ENCODE results near the gene ITGA8. TPM values are rescaled to one million over a fixed set of nuclear protein-coding genes. Genes with fewer than 3 reads are reported as not detected.

The ITGA8 gene
- total RNA-seq, 1 experiment from 2014 or later, result not detected

DNA sequence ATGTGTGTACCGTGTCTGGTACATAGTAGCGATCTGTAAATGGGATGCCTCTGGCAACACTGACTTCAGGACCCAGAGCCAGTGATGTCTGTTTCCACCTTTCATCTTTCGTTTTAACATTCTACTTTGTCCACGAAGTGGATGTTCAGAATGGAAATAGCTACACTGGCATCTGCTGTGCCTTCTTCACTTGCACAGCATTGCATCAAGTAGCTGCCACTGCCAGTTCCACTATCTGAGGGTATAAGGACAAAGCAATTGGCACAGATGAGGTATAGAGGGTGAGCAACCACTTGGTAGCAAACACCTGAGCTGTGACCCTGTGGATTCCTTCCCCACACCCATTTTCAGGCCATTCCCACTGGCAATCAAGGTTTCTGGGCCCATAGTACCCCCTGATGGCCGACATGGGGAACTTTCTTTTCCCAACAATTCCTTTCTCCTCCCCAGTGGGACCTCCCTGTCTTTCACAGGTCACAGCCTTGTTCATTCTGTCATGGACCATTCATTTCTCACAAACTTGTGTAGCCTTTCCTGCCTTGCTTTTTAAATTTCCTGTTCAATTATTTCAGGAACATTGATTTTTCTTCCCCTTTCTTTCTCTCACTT, 4.0 kb downstream of the ITGA8 start:
- Histone ChIP-seq H3K9me3 (no peaks in the 10 kb centered on the region), H3K4me3 (ENCODE audit: low read depth, low read length) (no peak overlapping the region), H3K36me3 (ENCODE audit: control insufficient read depth, insufficient read depth, low read length) (no peaks in the 10 kb centered on the region), H3K27me3 (replicated peaks; ENCODE audit: control insufficient read depth, insufficient read depth, low read length) (no peaks in the 10 kb centered on the region), H3K4me1 (no peaks in the 10 kb centered on the region)
- H3K4me1 Mint-ChIP-seq (ENCODE audit: low read depth, unreplicated experiment), result no peaks in the 10 kb centered on the region
- DNase-seq, result peak in 1 of 2 experiments; percentile 32
- BruUV-seq (replicated peaks), result no TSS peak
- intact Hi-C loops (cut with micrococcal nuclease; ENCODE audit: unreplicated experiment), result no loop called here
- H3K27ac Mint-ChIP-seq (ENCODE audit: unreplicated experiment), result no peak overlapping the region
- peaks cover 21% of the 10 kb centered on the region for H3K27me3 Mint-ChIP-seq (ENCODE audit: insufficient read depth, unreplicated experiment)
- no peaks in the 10 kb centered on the region for H3K9me3 Mint-ChIP-seq (ENCODE audit: unreplicated experiment)
- ChIA-PET POLR2A (no interaction called here), CTCF (no interaction called here)
- H3K4me3 Mint-ChIP-seq (ENCODE audit: unreplicated experiment), result no peak overlapping the region
- H3K36me3 Mint-ChIP-seq (ENCODE audit: insufficient read depth, unreplicated experiment), result no peaks in the 10 kb centered on the region
- TF ChIP-seq, protein P1, sequence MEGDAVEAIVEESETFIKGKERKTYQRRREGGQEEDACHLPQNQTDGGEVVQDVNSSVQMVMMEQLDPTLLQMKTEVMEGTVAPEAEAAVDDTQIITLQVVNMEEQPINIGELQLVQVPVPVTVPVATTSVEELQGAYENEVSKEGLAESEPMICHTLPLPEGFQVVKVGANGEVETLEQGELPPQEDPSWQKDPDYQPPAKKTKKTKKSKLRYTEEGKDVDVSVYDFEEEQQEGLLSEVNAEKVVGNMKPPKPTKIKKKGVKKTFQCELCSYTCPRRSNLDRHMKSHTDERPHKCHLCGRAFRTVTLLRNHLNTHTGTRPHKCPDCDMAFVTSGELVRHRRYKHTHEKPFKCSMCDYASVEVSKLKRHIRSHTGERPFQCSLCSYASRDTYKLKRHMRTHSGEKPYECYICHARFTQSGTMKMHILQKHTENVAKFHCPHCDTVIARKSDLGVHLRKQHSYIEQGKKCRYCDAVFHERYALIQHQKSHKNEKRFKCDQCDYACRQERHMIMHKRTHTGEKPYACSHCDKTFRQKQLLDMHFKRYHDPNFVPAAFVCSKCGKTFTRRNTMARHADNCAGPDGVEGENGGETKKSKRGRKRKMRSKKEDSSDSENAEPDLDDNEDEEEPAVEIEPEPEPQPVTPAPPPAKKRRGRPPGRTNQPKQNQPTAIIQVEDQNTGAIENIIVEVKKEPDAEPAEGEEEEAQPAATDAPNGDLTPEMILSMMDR (IDR thresholded peaks at IDR 0.05; ENCODE audit: insufficient read depth in 1 of 2, low read depth in 1 of 2, low read length in 1 of 2, severe bottlenecking in 1 of 2, unreplicated experiment in 1 of 2), result peak; percentile 51 to 61

DNA sequence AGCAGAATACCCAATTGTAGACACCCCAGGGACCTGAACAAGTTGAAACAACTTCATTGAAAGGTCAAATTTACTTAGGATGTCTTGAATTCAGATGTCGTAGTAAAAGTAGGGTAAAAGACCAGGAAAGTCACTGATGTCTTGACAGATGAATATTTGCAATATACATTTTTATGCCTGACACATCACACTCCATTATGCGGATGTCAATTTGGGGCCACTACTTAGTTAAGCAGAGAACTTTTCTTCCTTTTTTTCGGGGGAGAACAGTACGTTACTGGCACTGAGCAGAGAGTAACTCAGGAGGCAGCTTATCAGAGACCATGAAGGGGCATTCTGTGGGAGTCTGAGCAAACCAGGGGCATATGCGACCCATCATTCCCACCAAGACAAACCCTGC, 4.9 kb downstream of the ITGA8 start:
- H3K27me3 Mint-ChIP-seq (ENCODE audit: insufficient read depth, unreplicated experiment), result peaks cover 25% of the 10 kb centered on the region
- no peaks in the 10 kb centered on the region for H3K9me3 ChIP-seq
- POLR2A ChIA-PET, result no interaction called here

DNA sequence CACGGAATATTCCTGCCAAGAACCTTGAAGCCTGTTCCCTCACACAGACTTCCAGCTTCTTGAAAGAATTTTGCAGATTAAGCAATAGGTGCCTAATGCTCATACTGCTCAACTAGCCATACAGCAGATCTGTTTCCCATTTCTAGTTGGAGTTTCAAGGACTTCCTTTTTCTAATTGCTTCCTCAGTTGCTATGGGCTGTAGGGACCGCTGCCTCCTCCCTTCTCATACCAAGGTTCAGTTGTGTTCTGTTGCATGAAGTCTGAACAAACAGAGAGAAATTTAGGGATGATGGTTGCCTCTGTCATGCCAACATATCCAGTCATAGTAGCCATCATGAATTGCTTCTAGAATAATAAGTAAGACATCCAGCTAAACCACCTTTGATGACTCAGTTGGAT, 6.8 kb downstream of the ITGA8 start:
- H3K36me3 Mint-ChIP-seq (ENCODE audit: insufficient read depth, unreplicated experiment), result no peaks in the 10 kb centered on the region
- H3K4me1 Mint-ChIP-seq (ENCODE audit: low read depth, unreplicated experiment), result no peaks in the 10 kb centered on the region
- POLR2A ChIA-PET, result no interaction called here
- Histone ChIP-seq H3K36me3 (ENCODE audit: control insufficient read depth, insufficient read depth, low read length) (no peaks in the 10 kb centered on the region), H3K4me3 (ENCODE audit: low read depth, low read length) (no peak overlapping the region), H3K27me3 (replicated peaks; ENCODE audit: control insufficient read depth, insufficient read depth, low read length) (0 out of 2 replicates have a peak, but pooled peaks cover 2% of the 10 kb centered on the region), H3K4me1 (no peaks in the 10 kb centered on the region), H3K9me3 (no peaks in the 10 kb centered on the region)
- H3K4me3 Mint-ChIP-seq (ENCODE audit: unreplicated experiment), result no peak overlapping the region
- BruUV-seq (replicated peaks), result no TSS peak
- CTCF ChIA-PET, result no interaction called here
- no peak for DNase-seq
- H3K27me3 Mint-ChIP-seq (ENCODE audit: insufficient read depth, unreplicated experiment), result peaks cover 20% of the 10 kb centered on the region
- H3K27ac Mint-ChIP-seq (ENCODE audit: unreplicated experiment), result no peak overlapping the region
- intact Hi-C loops (cut with micrococcal nuclease; ENCODE audit: unreplicated experiment), result no loop called here
- TF ChIP-seq, protein P1 (IDR thresholded peaks at IDR 0.05; ENCODE audit: insufficient read depth in 1 of 2, low read depth in 1 of 2, low read length in 1 of 2, severe bottlenecking in 1 of 2, unreplicated experiment in 1 of 2), result no peak
- H3K9me3 Mint-ChIP-seq (ENCODE audit: unreplicated experiment), result no peaks in the 10 kb centered on the region

More for the DNA sequence above, 4.9 kb downstream of the ITGA8 start:
- no peak overlapping the region for H3K27ac Mint-ChIP-seq (ENCODE audit: unreplicated experiment)
- no peaks in the 10 kb centered on the region for H3K4me1 Mint-ChIP-seq (ENCODE audit: low read depth, unreplicated experiment)
- TF ChIP-seq, protein P1 (IDR thresholded peaks at IDR 0.05; ENCODE audit: insufficient read depth in 1 of 2, low read depth in 1 of 2, low read length in 1 of 2, severe bottlenecking in 1 of 2, unreplicated experiment in 1 of 2), result no peak
- Histone ChIP-seq H3K4me3 (ENCODE audit: low read depth, low read length) (no peak overlapping the region), H3K27me3 (replicated peaks; ENCODE audit: control insufficient read depth, insufficient read depth, low read length) (0 out of 2 replicates have a peak, but pooled peaks cover 2% of the 10 kb centered on the region), H3K4me1 (no peaks in the 10 kb centered on the region), H3K36me3 (ENCODE audit: control insufficient read depth, insufficient read depth, low read length) (no peaks in the 10 kb centered on the region)
- H3K9me3 Mint-ChIP-seq (ENCODE audit: unreplicated experiment), result no peaks in the 10 kb centered on the region
- no TSS peak for BruUV-seq (replicated peaks)
- DNase-seq, result no peak
- CTCF ChIA-PET, result no interaction called here
- H3K4me3 Mint-ChIP-seq (ENCODE audit: unreplicated experiment), result no peak overlapping the region
- intact Hi-C loops (cut with micrococcal nuclease; ENCODE audit: unreplicated experiment), result no loop called here
- H3K36me3 Mint-ChIP-seq (ENCODE audit: insufficient read depth, unreplicated experiment), result no peaks in the 10 kb centered on the region
